H1 (cell line): ENCODE measurements around the gene TLX1. TPM values are rescaled to one million over a fixed set of nuclear protein-coding genes. Genes with fewer than 3 reads are reported as not detected.

Source experiments
- SP4 ChIP-seq: IDR thresholded peaks from 2 replicates; pipeline ENCODE4 v1.6.1; 2012; ENCODE audit warnings: low read length, inconsistent platforms
- polyA plus RNA-seq, 7 experiments: library from polyadenylated mRNA; depleted of rRNA in 3 of 7; stranded (reverse) in 5 of 7; unstranded in 2 of 7; fragments of >200 nt in 5 of 7; fragments of 200-250 nt in 2 of 7; gene quantifications; 1 replicate in 5 of 7; 2 replicates in 1 of 7; 4 replicates in 1 of 7; pipeline versions ENCODE4 v1.2.1 to v1.2.3, GENCODE V29; 2011 to 2013; ENCODE audit warnings: missing spikeins in 2 of 7, mixed read lengths in 2 of 7
- total RNA-seq: library from RNA; stranded (reverse); fragmentation: NEBNext Ultra II Directional; extraction: Animal tissue kit (Norgen Biotek cat#: 25700); gene quantifications from 2 replicates; pipeline ENCODE4 v1.2.1, GENCODE V29; 2021

TLX1 gene
- total and polyA plus RNA-seq, 2 of the 8 experiments (the other 6 are each of a cell fraction or from before 2014, with no cell fraction given), result not detected

DNA sequence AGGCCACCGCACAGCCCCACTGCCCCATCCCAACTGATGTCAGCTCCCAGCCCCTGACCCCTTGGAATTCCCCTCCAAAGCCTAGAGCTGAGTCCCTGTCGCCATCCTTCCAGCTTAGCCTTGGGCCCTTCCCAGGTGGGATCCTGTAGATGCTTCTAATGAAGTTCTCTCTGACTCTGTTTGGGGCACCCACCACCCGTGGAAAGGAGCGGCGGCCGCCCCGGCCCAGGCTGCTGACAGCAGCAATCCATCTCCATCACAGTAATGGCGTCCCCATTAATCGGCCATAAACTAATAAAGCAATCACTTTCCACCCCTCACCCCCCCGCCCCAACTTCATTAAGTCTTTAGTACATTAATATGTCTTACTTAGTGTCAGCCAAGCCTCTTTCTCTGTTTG, 43.7 kb upstream of the TLX1 start (continued):
- TF ChIP-seq SP4, result no peak
